ENCODE data around the gene SMARCAL1. TPM values are rescaled to one million over a fixed set of nuclear protein-coding genes. Genes with fewer than 3 reads are reported as not detected.

Gene SMARCAL1
- total RNA-seq, 1 experiment from 2014 or later: 20.9 TPM

- TF ChIP-seq HMGXB4 (CRISPR knock-in tag; IDR thresholded peaks at IDR 0.05): peak; percentile 80
- TF ChIP-seq CREM (CRISPR knock-in tag; IDR thresholded peaks at IDR 0.05): peak; percentile 90
- peak; percentile 93 for TF ChIP-seq SMAD3 (CRISPR knock-in tag; IDR thresholded peaks at IDR 0.05; ENCODE audit: borderline replicate concordance)
- peak; percentile 98 for TF ChIP-seq TEAD1 (CRISPR knock-in tag; IDR thresholded peaks at IDR 0.05)
- no peak for TF ChIP-seq OVOL2 (CRISPR knock-in tag; IDR thresholded peaks at IDR 0.05; ENCODE audit: borderline replicate concordance)
- TF ChIP-seq ZNF416 (CRISPR knock-in tag; IDR thresholded peaks at IDR 0.05): no peak
- no peak; the same call in 1 of the 2 replicates for TF ChIP-seq ATF2 (CRISPR knock-in tag; IDR thresholded peaks at IDR 0.05; ENCODE audit: borderline replicate concordance, low read depth)
- no peak for TF ChIP-seq PREB (CRISPR knock-in tag; IDR thresholded peaks at IDR 0.05; ENCODE audit: borderline replicate concordance)
- TF ChIP-seq CDX4 (CRISPR knock-in tag; IDR thresholded peaks at IDR 0.05; ENCODE audit: borderline replicate concordance): no peak
- peak; percentile 90; the same call in 1 of the 2 replicates for TF ChIP-seq IRF2 (CRISPR knock-in tag; IDR thresholded peaks at IDR 0.05; ENCODE audit: borderline replicate concordance, low read depth)
- no peak; the same call in 1 of the 2 replicates for TF ChIP-seq ZNF512 (CRISPR knock-in tag; IDR thresholded peaks at IDR 0.05; ENCODE audit: borderline replicate concordance)
- TF ChIP-seq ZNF121 (CRISPR knock-in tag; IDR thresholded peaks at IDR 0.05): 0 out of 2 replicates have a peak, but pooled peaks have one; percentile 14
- TF ChIP-seq TCF7 (CRISPR knock-in tag; IDR thresholded peaks at IDR 0.05; ENCODE audit: low read depth): peak; percentile 92
- no peak for TF ChIP-seq CTCF (IDR thresholded peaks at IDR 0.05)
- no peak for TF ChIP-seq ZMAT4 (CRISPR knock-in tag; IDR thresholded peaks at IDR 0.05)
- peak; percentile 96 for TF ChIP-seq MYBL2 (CRISPR knock-in tag; IDR thresholded peaks at IDR 0.05)
- TF ChIP-seq GRHL2 (CRISPR knock-in tag; IDR thresholded peaks at IDR 0.05; ENCODE audit: insufficient replicate concordance, severe bottlenecking): no peak
- no peak for TF ChIP-seq JAZF1 (CRISPR knock-in tag; IDR thresholded peaks at IDR 0.05)
- TF ChIP-seq ZNF532 (CRISPR knock-in tag; IDR thresholded peaks at IDR 0.05; ENCODE audit: borderline replicate concordance): no peak
- no peak for TF ChIP-seq ELF4 (CRISPR knock-in tag; IDR thresholded peaks at IDR 0.05; ENCODE audit: low read depth)
- peak; percentile 97 for TF ChIP-seq JUN (CRISPR knock-in tag; IDR thresholded peaks at IDR 0.05)
- TF ChIP-seq USF1 (CRISPR knock-in tag; IDR thresholded peaks at IDR 0.05): peak; percentile 87
- TF ChIP-seq KAT7 (CRISPR knock-in tag; IDR thresholded peaks at IDR 0.05; ENCODE audit: borderline replicate concordance): peak; percentile 97
Observed at GRCh38 chr2:216371721-216372702, 40.3 kb upstream of the SMARCAL1 start, which contains the start of gene MARCHF4 (continued).
